GM19351 (cell line): ENCODE data around the gene MCM9.
A peak's percentile ranks its signal among the peaks of the same experiment; 100 is the strongest.
"Not testable (repeated sequence)": the region's sequence is repeated elsewhere in the genome, so short reads cannot be mapped to it uniquely, and the experiment has no call there.

ENCODE experiments used
- ATAC-seq: cut with Tn5 transposase; IDR thresholded peaks from one replicate; pipeline ENCODE4 v1.9.1; 2021; ENCODE audit warnings: mild to moderate bottlenecking, moderate library complexity; ENCODE audit not compliant: unreplicated experiment

The MCM9 gene

DNA sequence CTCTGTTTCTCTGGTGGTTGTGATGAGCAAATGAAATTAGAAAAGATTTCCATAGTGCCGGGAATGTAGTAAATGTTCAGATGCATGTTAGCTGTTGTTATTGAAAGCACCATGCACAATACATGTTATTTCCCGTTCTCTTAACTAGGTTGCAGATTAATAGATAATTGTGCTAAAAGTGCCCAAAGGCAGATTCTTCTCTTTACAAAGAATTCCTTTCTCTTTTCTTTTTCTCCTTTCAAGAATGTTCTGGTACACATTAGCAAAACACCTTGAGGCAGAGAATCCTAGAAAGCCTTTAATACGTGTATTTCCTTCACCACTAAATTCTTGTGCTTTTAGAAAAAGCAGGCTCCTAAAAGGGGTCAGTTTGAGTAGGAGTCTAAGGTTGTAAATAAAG, 162.1 kb downstream of the MCM9 start:
- ATAC-seq: no peak

DNA sequence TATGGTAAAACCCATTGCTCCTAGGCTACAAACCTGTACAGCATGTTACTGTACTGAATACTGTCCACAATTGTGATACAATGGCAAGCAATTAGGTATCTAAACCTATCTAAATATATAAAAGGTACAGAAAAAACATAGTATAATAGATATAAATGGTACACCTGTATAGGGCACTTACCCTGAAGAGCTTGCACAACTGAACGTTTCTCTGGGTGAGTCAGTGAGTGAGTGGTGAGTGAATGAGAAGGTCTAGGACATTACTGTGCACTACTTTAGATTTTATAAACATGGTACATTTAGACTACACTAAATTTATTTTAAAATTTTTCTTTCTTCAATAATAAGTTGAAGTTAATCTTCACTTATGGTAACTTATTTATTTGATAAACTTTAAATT, 163.7 kb downstream of the MCM9 start:
- ATAC-seq: no peak

DNA sequence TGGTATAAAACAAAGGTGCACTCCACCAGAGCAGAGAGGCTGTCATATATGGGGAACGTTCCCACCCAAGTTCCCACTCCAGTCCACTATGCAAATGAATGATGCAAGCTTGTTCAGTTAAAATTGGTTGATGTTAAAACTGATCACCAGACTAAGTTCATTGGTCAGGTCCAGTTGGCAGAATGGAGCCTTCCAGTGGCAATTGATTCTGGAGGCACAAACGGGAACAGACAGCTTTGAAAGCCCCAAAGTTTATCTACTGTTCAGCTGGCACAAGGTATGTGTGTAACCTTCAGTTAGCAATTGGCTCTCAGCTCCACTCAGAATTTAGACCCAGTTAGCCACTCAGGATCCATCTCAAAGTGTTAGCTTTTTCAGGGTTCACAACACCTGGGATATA, 164.1 kb downstream of the MCM9 start:
- ATAC-seq: no peak

DNA sequence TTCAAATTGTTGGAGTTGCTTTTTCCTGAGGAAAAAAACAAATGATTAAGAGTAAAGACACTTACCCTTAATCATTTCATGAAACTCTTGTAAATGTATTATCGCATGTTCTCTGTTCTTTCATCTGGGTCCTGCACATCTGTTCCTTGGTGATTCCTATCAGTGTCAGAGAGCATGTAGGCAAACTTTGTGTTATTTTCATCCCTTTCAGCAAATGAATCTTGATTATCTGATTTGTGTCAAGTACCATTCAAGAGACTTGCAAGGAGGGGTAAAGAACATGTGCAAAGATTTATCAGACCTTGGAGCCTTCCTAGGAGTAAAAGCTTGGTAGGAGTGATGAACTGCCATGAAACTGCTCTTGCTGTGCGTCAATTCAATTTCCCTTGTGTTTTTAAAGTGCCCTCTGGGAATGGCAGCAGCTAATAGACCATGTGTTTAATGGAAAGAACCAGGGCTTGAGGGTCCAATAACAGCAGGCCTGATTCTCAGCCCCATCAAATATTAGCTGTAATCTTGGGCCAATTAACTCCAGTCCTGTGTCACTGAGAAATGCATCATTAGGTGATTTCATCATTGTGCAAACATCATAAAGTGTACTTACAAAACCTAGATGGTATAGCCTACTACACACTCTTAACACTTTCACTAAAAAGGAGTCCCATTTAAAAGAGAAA, 164.7 kb downstream of the MCM9 start:
- ATAC-seq: no peak

DNA sequence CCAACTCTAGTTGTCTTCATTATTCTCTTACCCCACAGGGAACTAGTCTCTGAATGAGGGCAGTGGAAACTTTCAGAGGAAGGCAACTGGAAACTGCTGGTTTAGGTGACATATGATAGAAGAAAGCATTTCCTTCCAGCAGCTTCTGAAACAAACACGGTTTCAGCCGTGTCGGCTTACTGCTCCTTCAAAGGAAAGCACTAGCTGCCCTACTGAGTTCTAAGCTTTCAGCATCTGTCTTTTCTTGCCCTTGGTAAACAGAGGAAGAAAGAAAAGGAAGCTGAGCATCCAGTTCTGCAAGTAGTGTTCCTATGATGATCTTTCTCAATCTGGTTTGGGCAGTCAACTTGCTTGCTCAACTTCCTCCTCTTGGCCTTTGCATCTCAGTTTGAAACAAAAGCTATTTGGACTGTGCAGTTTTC, 166.0 kb downstream of the MCM9 start:
- ATAC-seq: peak; percentile 69

DNA sequence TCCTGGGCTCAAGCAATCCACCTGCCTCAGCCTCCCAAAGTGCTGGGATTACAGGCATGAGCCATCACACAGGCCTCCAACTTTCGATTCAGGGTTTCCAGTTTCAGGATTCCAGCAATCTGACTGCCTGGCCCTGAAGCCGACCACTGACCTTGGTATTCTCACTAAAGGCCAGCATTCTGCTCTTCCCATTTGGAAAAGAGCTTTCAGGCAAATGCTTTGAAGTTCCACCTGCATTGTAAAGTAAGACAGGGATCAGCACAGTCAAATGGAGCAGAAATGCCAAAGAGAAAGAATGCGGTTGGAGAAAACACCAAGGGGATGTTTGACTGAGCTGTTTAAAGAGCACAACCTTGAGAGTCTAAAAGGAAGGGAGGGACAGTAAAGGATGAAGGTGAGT, 166.5 kb downstream of the MCM9 start:
- ATAC-seq: no peak

DNA sequence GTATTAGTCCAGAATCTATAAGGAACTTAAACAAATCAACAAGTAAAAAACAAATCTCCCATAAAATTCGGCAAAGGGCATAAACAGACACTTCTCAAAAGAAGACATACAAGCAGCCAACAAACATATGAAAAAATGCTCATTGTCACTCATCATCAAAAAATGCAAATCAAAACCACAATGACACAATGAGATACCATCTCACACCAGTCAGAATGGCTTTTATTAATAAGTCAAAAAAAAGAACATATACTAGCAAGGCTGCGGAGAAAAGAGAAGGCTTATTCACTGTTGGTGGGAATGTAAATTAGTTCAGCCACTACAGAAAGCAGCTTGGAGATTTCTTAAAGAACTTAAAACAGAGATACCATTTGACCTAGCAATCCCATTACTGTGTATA, 169.6 kb downstream of the MCM9 start:
- ATAC-seq: not testable (repeated sequence)

DNA sequence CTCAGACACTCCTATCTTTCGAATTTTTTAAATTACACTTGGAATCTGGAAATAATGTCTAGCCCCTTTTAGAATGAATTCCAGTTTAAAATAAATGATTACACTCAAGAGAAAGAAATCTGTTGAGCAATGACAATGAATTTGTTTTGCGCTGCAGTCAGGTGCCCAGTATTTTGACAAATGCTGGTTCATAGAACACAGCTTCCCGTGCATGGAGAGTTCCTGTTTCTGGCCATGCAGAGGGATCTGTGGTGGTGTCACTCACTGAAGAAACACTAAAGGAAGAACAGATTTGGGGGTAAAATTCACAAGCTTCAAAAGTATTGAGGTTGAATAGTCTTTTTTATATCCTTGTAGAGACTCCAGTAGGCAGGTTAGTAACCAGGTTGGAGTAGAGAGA, 170.2 kb downstream of the MCM9 start:
- no peak for ATAC-seq
